GM06990 (cell line): ENCODE data around the gene PDLIM7.

Source experiments
- DNase-seq: peaks from one replicate; pipeline ENCODE4 v3.0.0-alpha.2; 2011; ENCODE audit not compliant: insufficient read length; ENCODE audit errors: extremely low read depth
- H3K27me3 ChIP-seq: replicated peaks from 2 replicates; pipeline ENCODE4 v1.6.0; 2011; ENCODE audit warnings: low read length; ENCODE audit not compliant: control insufficient read depth, insufficient read depth
- H3K36me3 ChIP-seq: 2 replicates; pipeline ENCODE4 v1.5.1; 2011; ENCODE audit warnings: low read length; ENCODE audit not compliant: control insufficient read depth, insufficient read depth
- H3K4me3 ChIP-seq: replicated peaks from 2 replicates; pipeline ENCODE4 v1.5.1; 2011; ENCODE audit warnings: low read depth, mild to moderate bottlenecking, control low read depth, low read length
- TF ChIP-seq, protein P1 (sequence below): IDR thresholded peaks from 2 replicates; pipeline ENCODE4 v1.5.1; 2011; ENCODE audit warnings: low read length, control low read depth, mild to moderate bottlenecking, inconsistent platforms; ENCODE audit not compliant: insufficient read depth, poor library complexity, severe bottlenecking

Gene PDLIM7

DNA sequence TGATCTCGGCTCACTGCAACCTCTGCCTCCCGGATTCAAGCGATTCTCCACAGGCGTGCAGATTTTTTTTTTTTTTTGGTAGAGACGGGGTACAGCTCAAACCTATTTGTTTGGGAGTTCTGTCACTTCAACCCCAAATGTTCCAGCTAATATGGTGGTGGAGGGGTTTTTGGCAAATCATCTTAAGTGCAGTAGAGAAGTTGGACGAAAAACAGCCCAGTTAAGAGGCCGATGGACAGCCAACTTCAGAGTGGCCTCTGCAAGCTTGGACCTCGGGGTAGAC, 51.5 kb downstream of the PDLIM7 start:
- Histone ChIP-seq H3K4me3 (peak overlapping the region; percentile 65), H3K36me3 (peaks cover 17% of the 10 kb centered on the region)

DNA sequence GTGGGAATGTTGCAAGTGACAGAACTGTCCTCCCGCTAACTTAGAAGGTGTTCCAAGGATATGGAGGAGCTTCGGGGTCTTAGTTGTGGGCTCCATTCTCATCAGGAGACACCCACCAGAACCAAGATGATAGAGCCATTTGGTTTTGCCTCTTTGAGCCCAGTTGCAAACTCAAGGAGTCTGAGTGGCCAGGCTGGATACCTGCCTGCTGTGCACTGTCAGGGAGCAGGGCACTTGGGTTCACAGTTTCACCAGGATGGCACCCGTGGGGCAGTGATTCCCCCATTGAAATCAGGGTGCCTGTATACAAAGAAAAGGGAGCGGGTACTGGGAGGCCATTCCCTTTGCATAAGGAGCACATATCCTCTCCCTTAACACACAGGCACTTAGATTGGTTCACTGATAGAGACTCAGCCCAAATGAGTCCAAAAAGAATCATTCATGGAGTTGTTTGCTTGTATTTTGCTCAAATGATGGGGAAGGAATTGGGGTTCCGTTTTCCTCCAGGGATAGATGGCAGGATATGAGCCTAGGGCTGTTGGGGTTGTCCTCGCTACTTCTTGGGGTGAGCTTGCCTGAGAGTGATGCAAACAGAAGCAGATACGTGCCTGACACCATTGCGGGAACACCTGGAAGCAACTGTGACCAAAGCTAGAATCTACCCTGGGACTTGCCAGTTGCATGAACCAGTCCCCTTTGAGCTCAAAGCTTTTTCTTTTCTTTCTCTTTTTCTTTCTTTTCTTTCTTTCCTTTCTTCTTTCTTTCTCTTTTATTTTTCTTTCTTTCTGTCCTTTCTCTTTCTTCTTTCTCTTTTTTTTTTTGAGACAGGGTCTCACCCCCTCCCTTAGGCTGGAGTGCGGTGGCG, 52.1 kb downstream of the PDLIM7 start:
- H3K36me3 ChIP-seq: peaks cover 22% of the 10 kb centered on the region
- H3K27me3 ChIP-seq: no peaks in the 10 kb centered on the region
- no peak for DNase-seq
- no peak overlapping the region for H3K4me3 ChIP-seq
- TF ChIP-seq, protein P1, sequence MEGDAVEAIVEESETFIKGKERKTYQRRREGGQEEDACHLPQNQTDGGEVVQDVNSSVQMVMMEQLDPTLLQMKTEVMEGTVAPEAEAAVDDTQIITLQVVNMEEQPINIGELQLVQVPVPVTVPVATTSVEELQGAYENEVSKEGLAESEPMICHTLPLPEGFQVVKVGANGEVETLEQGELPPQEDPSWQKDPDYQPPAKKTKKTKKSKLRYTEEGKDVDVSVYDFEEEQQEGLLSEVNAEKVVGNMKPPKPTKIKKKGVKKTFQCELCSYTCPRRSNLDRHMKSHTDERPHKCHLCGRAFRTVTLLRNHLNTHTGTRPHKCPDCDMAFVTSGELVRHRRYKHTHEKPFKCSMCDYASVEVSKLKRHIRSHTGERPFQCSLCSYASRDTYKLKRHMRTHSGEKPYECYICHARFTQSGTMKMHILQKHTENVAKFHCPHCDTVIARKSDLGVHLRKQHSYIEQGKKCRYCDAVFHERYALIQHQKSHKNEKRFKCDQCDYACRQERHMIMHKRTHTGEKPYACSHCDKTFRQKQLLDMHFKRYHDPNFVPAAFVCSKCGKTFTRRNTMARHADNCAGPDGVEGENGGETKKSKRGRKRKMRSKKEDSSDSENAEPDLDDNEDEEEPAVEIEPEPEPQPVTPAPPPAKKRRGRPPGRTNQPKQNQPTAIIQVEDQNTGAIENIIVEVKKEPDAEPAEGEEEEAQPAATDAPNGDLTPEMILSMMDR: no peak

More for the DNA sequence above, 51.5 kb downstream of the PDLIM7 start:
- no peaks in the 10 kb centered on the region for H3K27me3 ChIP-seq
- no peak for DNase-seq
- TF ChIP-seq, protein P1: no peak

DNA sequence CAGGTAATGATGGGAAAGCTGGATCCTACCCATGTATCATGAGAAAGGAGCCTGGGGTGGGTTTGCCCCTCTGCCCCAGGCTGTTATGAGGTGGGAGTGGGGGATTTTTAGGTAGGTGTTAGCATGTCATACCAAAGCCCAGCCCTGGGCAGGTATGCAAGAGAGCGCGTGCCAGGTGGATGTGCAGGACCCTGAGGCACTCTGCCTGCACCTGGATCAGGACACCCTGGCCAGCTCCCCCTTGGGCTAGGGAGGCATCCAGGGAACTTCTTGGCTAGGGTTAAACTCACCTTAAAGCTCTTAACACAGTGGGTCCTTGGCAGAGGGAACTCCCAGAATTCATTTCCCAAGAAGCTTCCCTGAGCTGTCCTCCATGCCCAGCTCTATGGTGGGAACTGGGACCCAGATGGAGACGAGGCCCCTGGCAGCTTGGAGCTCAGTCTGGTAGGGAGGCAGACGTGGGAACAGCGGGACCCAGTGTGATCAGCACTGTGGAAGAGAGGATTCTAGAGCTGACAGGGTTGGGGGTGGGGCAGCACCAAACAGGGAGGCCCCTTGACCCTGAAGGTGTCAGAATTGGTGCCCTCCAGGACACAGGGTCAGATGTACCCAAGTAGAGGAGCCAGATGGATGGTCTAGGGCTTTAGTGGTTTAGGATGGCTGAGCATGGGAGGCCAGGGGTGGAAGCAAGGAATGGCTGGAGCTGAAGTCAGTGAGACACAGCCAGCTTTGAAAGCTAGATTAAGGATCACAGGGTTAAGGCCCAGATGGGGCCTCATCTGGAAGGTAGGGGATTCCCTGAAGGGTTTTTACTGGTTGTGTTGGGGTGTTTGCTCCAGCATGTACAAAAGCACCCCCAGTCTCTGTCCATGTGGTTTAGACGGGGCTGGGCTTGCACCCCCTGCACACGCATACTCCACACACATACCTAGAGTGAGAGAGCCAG, 53.0 kb downstream of the PDLIM7 start:
- TF ChIP-seq, protein P1: no peak
- H3K4me3 ChIP-seq: no peak overlapping the region
- DNase-seq: peak; percentile 34

DNA sequence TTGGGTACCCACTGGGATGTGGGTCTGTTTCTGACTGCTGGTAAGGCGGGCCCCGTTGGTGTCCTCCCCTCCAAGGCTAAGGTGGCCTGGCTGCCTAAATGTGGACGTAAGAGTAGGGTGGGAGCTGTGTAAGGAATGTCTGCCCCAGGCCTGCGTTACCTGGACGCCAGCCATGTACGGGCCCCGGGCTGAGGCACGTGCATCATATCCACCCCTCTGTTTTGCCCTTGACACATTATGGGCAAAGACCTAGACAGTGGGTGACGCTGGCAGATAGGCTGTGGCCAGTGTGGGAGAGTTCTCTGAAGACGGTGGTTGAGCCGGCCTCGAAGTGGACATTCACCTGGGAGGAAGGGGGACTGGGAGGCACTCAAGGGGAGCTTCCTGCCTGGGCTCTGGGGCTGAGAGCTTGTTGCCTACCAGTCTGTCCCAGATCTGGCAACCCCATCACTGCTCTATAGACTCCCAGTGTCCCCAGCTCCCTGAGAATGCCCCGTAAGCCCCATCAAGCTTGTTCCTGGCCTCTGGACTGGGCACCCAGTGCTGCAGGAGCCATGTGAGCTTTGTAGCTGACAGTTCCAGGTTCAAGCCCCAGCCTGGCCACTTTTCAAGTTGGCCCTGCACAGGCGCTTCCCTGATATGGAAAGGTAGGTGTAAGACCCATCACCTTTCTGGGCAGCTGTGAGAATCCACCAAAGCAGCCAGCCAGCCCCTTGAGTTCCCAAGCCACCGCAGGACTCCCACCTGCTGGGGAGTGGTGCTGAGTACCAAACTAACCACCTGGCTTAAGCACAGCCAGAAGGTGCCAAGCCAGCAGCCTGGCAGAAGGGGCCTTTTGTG, 54.0 kb downstream of the PDLIM7 start:
- H3K36me3 ChIP-seq: peaks cover 26% of the 10 kb centered on the region
- TF ChIP-seq, protein P1: no peak
- DNase-seq: no peak

More for the DNA sequence above, 53.0 kb downstream of the PDLIM7 start:
- Histone ChIP-seq H3K36me3 (peaks cover 24% of the 10 kb centered on the region), H3K27me3 (no peaks in the 10 kb centered on the region)

DNA sequence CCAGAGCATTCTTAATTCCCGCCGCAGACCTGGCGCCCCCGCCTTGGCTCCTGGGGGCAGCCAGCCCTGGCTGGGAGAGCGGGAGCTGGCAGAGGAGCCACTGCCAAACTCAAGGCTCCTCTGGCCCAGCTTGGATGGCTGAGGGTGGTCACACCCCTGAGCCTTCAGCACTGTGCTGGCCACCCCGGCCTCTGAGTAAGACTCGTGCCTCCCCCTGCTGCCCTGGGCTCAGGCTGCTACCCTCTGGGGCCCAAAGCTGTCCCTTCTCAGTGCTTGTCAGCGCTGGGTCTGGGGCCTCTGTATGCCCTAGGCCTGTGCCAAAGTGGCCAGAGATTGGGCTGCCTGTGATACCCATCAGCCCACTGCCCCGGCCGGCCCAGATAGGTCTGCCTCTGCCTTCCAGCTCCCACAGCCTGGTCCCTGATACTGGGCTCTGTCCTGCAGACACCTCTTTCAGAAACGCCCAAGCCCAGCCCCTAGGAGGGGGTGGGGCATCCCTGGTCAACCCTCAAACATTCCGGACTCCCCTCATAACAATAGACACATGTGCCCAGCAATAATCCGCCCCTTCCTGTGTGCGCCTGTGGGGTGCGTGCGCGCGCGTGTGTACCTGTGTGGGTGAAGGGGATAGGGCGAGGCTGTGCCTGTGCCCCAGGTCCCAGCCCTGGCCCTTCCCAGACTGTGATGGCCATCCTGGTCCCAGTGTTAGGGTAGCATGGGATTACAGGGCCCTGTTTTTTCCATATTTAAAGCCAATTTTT, 55.2 kb downstream of the PDLIM7 start:
- Histone ChIP-seq H3K36me3 (peaks cover 34% of the 10 kb centered on the region), H3K4me3 (no peak overlapping the region), H3K27me3 (no peaks in the 10 kb centered on the region)
- TF ChIP-seq, protein P1: no peak
- DNase-seq: peak; percentile 16

More for the DNA sequence above, 54.0 kb downstream of the PDLIM7 start:
- H3K27me3 ChIP-seq: no peaks in the 10 kb centered on the region
- H3K4me3 ChIP-seq: no peak overlapping the region
